SIG-M5 treated with dmso at 0.1 percent for 504 hours (cell line): Measurements from ENCODE around the gene STAG1.
"Not testable (repeated sequence)": the region's sequence is repeated elsewhere in the genome, so short reads cannot be mapped to it uniquely, and the experiment has no call there.

Experiments
- DNase-seq: peaks from one replicate; lab custom pipeline; 2025; ENCODE audit not compliant: unreplicated experiment; lab: John Stamatoyannopoulos, UW

STAG1 gene

DNA sequence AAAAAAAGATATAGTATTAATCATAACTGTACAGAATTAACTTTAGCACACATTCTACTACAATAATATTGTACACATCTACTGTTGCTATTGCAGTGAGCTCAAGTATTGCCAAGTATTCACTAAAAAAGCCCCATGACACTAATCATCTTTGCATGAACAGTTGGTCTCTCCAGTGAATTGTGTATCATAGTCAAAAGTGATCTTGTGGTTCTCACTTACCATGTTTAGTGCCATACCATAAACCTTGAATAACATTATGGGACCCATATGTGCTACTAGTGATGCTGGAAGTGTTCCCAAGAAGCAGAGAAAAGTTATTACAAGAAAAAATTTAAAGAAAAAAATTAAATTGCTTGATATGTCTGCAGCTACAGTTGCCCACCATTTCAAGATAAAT lies 324.9 kb downstream of the STAG1 start:
- DNase-seq = no peak

GRCh38 chr3:136414476-136414875 lies 337.7 kb downstream of the STAG1 start:
- peak; percentile 8 for DNase-seq

DNA sequence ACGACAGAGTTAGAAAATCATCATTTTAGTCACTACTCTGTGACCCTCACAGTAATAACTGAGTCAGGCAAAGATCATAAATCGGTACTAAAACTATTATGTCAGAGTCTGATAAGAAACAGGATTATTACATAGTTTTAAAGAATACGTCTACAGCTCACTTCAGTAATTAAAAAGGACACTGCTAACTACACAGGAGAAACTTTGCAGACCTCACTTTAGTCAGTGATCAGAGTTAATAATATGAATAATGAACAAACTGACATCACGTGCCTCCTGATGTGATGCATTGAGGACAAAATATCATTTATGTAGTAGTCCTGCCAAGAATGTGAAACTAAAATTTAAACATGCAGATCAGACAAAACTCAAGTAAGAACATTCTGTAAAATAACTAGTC lies 339.9 kb downstream of the STAG1 start:
- DNase-seq = no peak

- DNase-seq = no peak
Measured at GRCh38 chr3:136409549-136409948, 342.6 kb downstream of the STAG1 start.

GRCh38 chr3:136404056-136404455 lies 348.1 kb downstream of the STAG1 start:
- DNase-seq = no peak

GRCh38 chr3:136396916-136397315 lies 355.3 kb downstream of the STAG1 start:
- DNase-seq = no peak

DNA sequence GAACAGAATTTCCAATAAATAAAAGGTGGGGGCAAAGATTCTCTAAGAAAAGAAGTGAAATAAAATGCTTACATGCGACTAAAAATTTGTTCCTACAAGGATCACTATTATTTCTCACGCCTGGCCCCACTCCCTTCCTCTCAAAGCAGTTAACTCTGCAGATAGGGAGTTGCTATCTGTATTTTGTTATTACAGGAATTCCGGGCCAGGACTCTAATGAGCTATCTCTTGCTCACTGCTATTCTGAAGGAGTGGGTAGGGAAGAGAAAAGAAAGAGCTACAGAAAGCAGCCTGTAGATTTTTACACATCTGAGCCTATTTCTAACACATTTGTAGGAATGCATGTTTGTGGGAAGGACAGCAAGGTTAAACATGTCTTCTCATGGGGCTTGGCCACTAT lies 361.6 kb downstream of the STAG1 start:
- DNase-seq = no peak

DNA sequence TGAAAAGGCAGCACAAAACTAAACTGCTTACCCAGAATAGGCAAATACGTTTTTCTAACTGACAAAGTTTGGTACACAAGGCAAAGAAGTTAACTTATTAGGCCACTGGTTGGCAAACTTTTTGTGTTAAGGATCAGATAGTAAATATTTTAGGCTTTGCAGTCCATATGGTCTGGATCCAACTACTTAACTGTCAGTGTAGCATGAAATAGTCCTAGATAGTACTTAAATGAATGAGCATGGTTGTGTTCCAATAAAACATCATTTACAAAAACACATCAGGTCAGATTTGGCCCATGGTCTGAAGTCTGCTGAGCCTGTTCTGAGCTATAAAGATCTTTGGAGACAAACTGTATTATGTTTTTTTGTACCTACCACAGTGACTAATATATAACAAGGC lies 365.1 kb downstream of the STAG1 start:
- DNase-seq = no peak

DNA sequence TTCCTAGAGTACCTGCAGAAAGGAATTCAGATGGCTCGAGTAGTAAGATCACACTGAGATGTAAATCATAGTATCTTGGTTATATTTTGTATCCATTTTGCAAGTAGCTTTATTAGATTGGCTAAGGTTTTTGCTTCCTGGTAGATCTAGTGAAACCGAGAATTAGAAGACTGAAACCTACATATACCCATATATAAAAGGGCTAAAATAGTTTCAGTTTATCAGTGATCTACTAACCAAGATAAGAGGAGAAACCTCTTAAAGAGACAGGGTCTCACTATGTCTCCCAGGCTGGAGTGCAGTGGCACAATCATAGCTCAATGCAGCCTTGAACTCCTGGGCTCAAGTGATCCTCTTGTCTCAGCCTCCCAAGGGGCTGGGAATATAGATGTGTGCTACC lies 366.7 kb downstream of the STAG1 start:
- no peak for DNase-seq

DNA sequence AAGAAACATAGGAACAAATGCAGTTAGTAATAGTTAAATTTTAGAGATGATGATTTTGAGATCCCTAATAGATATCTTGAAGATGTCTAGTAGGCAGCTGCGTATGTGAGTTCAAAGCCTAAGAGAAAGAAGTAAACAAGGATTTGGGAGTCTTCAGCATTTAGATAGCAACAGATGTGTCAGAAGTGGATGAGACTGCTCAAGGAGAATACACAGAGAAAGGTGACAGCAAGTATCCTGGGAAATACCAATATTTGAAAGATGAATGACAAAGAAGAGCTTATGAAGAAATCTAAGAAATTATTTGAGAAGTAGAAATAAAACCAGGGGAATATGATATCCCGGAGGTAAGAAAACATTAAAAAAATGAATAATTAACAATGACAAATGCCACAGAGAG lies 371.1 kb downstream of the STAG1 start:
- DNase-seq = no peak

- DNase-seq = no peak
Measured at GRCh38 chr3:136380530-136380929, 371.6 kb downstream of the STAG1 start.

DNA sequence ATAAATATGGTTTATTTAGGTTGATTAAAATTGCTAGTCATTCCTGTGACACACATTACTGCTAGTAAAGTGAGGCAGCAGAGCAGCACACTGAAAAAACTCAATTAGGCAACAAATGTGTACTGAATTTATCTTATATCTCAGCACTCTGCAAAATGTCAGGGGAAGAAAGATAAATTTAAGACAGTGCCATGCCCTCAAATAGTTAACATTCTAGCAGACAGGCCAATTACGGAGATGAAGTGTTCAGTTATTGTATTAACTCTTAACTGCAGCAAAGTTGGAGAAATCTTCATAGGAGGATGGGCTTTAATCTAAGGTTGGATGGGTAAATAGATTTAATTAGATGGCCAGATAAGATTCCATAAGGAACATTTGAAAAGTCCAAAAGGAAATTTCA lies 374.2 kb downstream of the STAG1 start:
- DNase-seq = no peak

GRCh38 chr3:136377508-136377907 lies 374.7 kb downstream of the STAG1 start:
- DNase-seq = no peak

DNA sequence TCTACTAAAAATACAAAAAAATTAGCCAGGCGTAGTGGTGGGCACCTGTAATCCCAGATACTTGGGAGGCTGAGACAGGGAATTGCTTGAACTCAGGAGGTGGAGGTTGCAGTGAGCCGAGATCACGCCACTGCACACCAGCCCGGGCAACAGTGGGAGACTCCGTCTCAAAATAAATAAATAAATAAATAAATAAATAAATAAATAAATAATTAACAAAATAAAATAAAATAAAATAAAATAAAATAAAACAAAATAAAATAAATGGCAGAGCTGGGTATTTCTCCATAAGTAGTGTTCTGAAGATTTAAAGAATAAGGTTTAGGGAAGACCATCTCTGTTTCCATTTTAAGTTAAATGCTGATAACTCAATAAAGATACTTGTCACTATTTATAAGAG lies 376.4 kb downstream of the STAG1 start:
- DNase-seq = not testable (repeated sequence)

DNA sequence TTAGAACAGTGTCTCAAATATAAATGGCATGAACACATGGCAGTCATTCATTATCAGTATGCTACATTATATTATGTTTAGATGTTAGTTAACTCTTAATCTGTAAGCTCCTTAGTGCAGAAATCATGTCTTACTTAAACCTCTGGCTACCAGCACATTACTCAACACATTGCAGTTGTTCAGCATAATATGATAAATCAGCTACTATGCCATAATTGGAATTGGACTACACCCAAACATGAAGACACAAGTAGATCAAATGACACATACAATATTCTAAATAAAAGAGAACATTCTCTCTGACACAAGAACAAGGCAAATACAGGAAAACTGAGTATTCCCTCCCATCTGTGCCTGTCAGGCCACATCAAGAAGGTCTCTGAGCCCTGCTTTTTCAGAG lies 385.9 kb downstream of the STAG1 start:
- no peak for DNase-seq

GRCh38 chr3:136353461-136353860 lies 398.7 kb downstream of the STAG1 start:
- DNase-seq = no peak

DNA sequence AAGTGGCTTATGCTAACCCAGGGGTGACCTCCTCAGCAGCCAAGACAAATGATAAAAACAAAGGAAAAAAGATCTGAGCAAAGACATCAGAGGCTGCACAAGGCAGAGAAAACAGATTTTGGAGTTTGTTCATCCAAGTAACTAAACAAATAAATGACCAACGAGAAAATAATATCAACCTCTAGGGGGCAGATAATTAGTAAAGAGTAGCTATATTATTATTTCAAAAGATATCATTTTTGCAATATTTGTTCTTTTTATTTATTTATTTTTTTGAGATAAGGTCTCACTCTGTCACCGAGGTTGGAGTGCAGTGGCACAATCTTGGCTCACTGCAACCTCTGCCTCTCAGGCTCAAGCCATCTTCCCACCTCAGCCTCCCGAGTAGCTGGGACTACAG lies 400.3 kb downstream of the STAG1 start:
- DNase-seq = no peak

- DNase-seq = no peak
Measured at GRCh38 chr3:136351351-136351750, 400.8 kb downstream of the STAG1 start.

- DNase-seq = no peak
Measured at GRCh38 chr3:136350557-136350956, 401.6 kb downstream of the STAG1 start.

- no peak for DNase-seq
Measured at GRCh38 chr3:136350132-136350531, 402.0 kb downstream of the STAG1 start.

DNA sequence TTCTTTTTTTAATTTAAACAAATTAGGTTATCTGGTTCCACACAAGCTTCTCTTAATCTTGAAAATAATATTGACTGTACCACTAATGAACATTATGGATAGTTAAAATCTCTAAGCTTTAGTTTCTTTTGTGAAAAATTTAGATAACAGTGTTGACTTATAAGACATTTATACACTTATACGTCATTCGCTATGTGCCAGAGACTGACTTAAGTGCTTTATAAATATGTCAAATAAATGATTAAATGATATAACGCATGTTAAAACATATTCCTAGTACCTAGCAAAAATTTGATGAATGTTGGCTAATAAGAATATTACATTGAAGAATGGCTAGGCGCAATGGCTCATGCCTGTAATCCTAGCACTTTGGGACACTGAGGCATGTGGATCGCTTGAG lies 405.7 kb downstream of the STAG1 start:
- no peak for DNase-seq

DNA sequence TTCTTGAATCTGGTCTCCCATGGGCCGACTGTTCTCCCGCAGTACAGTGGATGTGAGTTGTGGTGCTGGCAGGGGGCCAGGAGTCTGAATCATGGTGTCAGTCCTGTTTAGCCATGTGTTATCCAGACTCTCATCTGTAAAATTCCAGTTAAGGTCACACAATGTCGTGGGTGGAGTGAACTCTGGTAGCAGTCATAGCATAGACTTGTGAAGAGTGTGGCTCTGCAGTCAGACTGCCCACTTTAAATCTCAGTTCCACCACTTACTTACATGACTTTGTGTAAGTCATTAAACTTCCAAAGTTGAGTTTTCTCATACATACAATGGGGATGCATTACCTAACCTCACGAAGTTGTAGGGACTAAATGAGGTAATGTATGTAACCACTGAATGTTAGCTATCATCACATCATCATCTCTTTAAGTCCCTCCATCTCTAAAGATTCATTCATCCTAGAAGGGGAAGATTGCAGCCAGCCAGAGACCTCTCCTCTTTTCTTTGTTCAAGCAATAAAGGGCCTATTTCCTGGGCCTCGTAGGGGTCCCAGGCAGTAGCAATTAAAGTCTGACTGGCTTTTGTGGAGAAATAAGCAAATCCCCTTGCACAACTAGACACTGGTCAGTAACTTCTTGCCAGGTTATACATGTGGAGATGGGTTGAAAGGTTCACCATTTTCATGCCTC lies 408.2 kb downstream of the STAG1 start:
- peak; percentile 55 for DNase-seq

- peak; percentile 29 for DNase-seq
Measured at GRCh38 chr3:136343446-136343845, 408.7 kb downstream of the STAG1 start.
